ENCODE data around the gene TCP11X1. TPM values are rescaled to one million over a fixed set of nuclear protein-coding genes. Genes with fewer than 3 reads are reported as not detected.

TCP11X1 gene
- total RNA-seq = not detected in 2 replicates

GRCh38 chrX:102214986-102215385 is at the start of gene TCP11X1:
Gene TCP11X1, plus strand, starts transcription at chrX:102215301.

GRCh38 chrX:102246893-102247292 is 31.8 kb downstream of the TCP11X1 start, which contains the start of gene NXF2:
Gene NXF2, plus strand, starts transcription at chrX:102247167. Its CDS starts 59,912 bp downstream, at chrX:102307079.

Other genes starting within 250 kb of the TCP11X1 start
- not detected in 2 replicates for gene TCEAL2, start 89.6 kb upstream of the TCP11X1 start, total RNA-seq
- gene TCEAL6, start 72.8 kb upstream of the TCP11X1 start, total RNA-seq = not detected in 2 replicates
- 1.1 and 1.2 TPM in 2 replicates for gene BEX5, start 59.3 kb upstream of the TCP11X1 start, total RNA-seq
- not detected in 2 replicates for gene NXF2, start 31.9 kb downstream of the TCP11X1 start, total RNA-seq
- not detected in 2 replicates for gene NXF2B, start 224.7 kb downstream of the TCP11X1 start, total RNA-seq

Data from tracheal epithelial cell (primary cell).